DOHH2 (cell line): ENCODE measurements around the gene ORAI3.

Experiments
- H3F3A ChIP-seq: fragments of 200-600 bp; sonication (generic), shearing (Covaris generic); 2 replicates; pipeline ENCODE4 v1.6.0; 2016; ENCODE audit warnings: antibody characterized with exemption, mild to moderate bottlenecking; ENCODE audit not compliant: control insufficient read depth, insufficient read depth
- H3K27ac ChIP-seq: fragments of 200-600 bp; sonication (generic); 2 replicates; pipeline ENCODE4 v1.5.1; 2014; ENCODE audit warnings: low read depth, mild to moderate bottlenecking, low read length, moderate library complexity
- H3K27me3 ChIP-seq: fragments of 200-600 bp; sonication (generic); 2 replicates; pipeline ENCODE4 v1.6.1; 2014; ENCODE audit warnings: mild to moderate bottlenecking, low read length, mixed read lengths; ENCODE audit not compliant: control insufficient read depth
- H3K36me3 ChIP-seq: fragments of 200-600 bp; sonication (generic); 2 replicates; pipeline ENCODE4 v1.6.1; 2014; ENCODE audit warnings: mild to moderate bottlenecking, low read length, moderate library complexity, mixed read lengths; ENCODE audit not compliant: control insufficient read depth
- H3K4me1 ChIP-seq: fragments of 200-600 bp; sonication (generic); 2 replicates; pipeline ENCODE4 v1.6.1; 2014; ENCODE audit warnings: mild to moderate bottlenecking, low read length, mixed read lengths; ENCODE audit not compliant: control insufficient read depth
- H3K4me2 ChIP-seq: fragments of 200-600 bp; sonication (generic); 2 replicates; pipeline ENCODE4 v1.6.0; 2014; ENCODE audit warnings: mild to moderate bottlenecking, low read length, moderate library complexity
- H3K4me3 ChIP-seq: fragments of 200-600 bp; sonication (generic); 2 replicates; pipeline ENCODE4 v1.5.1; 2014; ENCODE audit warnings: mild to moderate bottlenecking, low read length, mixed read lengths
- H3K79me2 ChIP-seq: fragments of 200-600 bp; sonication (generic); 2 replicates; pipeline ENCODE4 v1.6.1; 2014; ENCODE audit warnings: mild to moderate bottlenecking, low read length, mixed read lengths; ENCODE audit not compliant: control insufficient read depth
- H3K9me2 ChIP-seq: fragments of 200-600 bp; sonication (generic); replicated peaks from 2 replicates; pipeline ENCODE4 v1.6.1; 2014; ENCODE audit warnings: mild to moderate bottlenecking, low read length, mixed read lengths; ENCODE audit not compliant: control insufficient read depth
- H3K9me3 ChIP-seq: fragments of 200-600 bp; sonication (generic); 2 replicates; pipeline ENCODE4 v1.6.1; 2014; ENCODE audit warnings: antibody characterized with exemption, low read length, mixed read lengths; ENCODE audit not compliant: control insufficient read depth, insufficient read depth
- H4K20me1 ChIP-seq: fragments of 200-600 bp; sonication (generic); 2 replicates; pipeline ENCODE4 v1.6.0; 2014; ENCODE audit warnings: low read depth, mild to moderate bottlenecking, antibody characterized with exemption, low read length, moderate library complexity; ENCODE audit not compliant: control insufficient read depth, insufficient read depth
- EZH2phosphoT487 ChIP-seq: fragments of 200-600 bp; sonication (generic); IDR thresholded peaks from 2 replicates; pipeline ENCODE4 v1.6.1; 2017; ENCODE audit warnings: borderline replicate concordance, mild to moderate bottlenecking, antibody characterized with exemption, low read length, moderate library complexity, mixed read lengths
- TF ChIP-seq, protein P1 (sequence below): fragments of 200-600 bp; sonication (generic); IDR thresholded peaks from one replicate; pipeline ENCODE4 v1.5.1; 2014; ENCODE audit warnings: antibody characterized with exemption, mild to moderate bottlenecking, low read depth, low read length; ENCODE audit not compliant: poor library complexity, severe bottlenecking

Gene ORAI3

GRCh38 chr16:30998852-30999761 lies 50.2 kb downstream of the ORAI3 start:
- peaks cover 7% of the 10 kb centered on the region for H3K4me1 ChIP-seq
- no peaks in the 10 kb centered on the region for H3K79me2 ChIP-seq
- TF ChIP-seq, protein P1, sequence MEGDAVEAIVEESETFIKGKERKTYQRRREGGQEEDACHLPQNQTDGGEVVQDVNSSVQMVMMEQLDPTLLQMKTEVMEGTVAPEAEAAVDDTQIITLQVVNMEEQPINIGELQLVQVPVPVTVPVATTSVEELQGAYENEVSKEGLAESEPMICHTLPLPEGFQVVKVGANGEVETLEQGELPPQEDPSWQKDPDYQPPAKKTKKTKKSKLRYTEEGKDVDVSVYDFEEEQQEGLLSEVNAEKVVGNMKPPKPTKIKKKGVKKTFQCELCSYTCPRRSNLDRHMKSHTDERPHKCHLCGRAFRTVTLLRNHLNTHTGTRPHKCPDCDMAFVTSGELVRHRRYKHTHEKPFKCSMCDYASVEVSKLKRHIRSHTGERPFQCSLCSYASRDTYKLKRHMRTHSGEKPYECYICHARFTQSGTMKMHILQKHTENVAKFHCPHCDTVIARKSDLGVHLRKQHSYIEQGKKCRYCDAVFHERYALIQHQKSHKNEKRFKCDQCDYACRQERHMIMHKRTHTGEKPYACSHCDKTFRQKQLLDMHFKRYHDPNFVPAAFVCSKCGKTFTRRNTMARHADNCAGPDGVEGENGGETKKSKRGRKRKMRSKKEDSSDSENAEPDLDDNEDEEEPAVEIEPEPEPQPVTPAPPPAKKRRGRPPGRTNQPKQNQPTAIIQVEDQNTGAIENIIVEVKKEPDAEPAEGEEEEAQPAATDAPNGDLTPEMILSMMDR = no peak
- TF ChIP-seq EZH2phosphoT487 = no peak
- no peaks in the 10 kb centered on the region for H3K9me3 ChIP-seq
- H3K27ac ChIP-seq = no peak overlapping the region
- no peaks in the 10 kb centered on the region for H3K9me2 ChIP-seq
- H3K4me2 ChIP-seq = no peak overlapping the region
- no peaks in the 10 kb centered on the region for H4K20me1 ChIP-seq
- H3K27me3 ChIP-seq = peaks cover 9% of the 10 kb centered on the region
- no peak overlapping the region for H3K4me3 ChIP-seq
- no peaks in the 10 kb centered on the region for H3K36me3 ChIP-seq
- no peaks in the 10 kb centered on the region for H3F3A ChIP-seq

GRCh38 chr16:31000671-31001382 lies 52.0 kb downstream of the ORAI3 start:
- H3K9me2 ChIP-seq = no peaks in the 10 kb centered on the region
- no peaks in the 10 kb centered on the region for H3K79me2 ChIP-seq
- H3K36me3 ChIP-seq = no peaks in the 10 kb centered on the region
- H3F3A ChIP-seq = no peaks in the 10 kb centered on the region
- no peak overlapping the region for H3K4me2 ChIP-seq
- H3K27ac ChIP-seq = no peak overlapping the region
- H3K4me3 ChIP-seq = no peak overlapping the region
- no peaks in the 10 kb centered on the region for H3K9me3 ChIP-seq
- peaks cover 7% of the 10 kb centered on the region for H3K4me1 ChIP-seq
- TF ChIP-seq, protein P1 = no peak
- TF ChIP-seq EZH2phosphoT487 = no peak
- no peaks in the 10 kb centered on the region for H4K20me1 ChIP-seq
- peaks cover 11% of the 10 kb centered on the region for H3K27me3 ChIP-seq

- Histone ChIP-seq H3K27ac (no peak overlapping the region), H4K20me1 (no peaks in the 10 kb centered on the region), H3K4me2 (no peak overlapping the region), H3K79me2 (no peaks in the 10 kb centered on the region), H3K27me3 (peaks cover 11% of the 10 kb centered on the region), H3K4me3 (no peak overlapping the region), H3F3A (no peaks in the 10 kb centered on the region), H3K9me2 (no peaks in the 10 kb centered on the region), H3K36me3 (no peaks in the 10 kb centered on the region), H3K4me1 (peaks cover 4% of the 10 kb centered on the region), H3K9me3 (no peaks in the 10 kb centered on the region)
- TF ChIP-seq, protein P1 = no peak
- TF ChIP-seq EZH2phosphoT487 = no peak
These were observed 52.8 kb downstream of the ORAI3 start for GRCh38 chr16:31001507-31002249.
